Stimulated activated CD4-positive, alpha-beta T cell treated with anti-CD3 and anti-CD28 coated beads, Interleukin-15, amount 100 ng/mL, for 24 hours (primary cell): ENCODE measurements around the gene DSCAM.

Experiments used
- DNase-seq: peaks from one replicate; pipeline ENCODE4 v3.0.0-alpha.2; 2020

DSCAM gene

DNA sequence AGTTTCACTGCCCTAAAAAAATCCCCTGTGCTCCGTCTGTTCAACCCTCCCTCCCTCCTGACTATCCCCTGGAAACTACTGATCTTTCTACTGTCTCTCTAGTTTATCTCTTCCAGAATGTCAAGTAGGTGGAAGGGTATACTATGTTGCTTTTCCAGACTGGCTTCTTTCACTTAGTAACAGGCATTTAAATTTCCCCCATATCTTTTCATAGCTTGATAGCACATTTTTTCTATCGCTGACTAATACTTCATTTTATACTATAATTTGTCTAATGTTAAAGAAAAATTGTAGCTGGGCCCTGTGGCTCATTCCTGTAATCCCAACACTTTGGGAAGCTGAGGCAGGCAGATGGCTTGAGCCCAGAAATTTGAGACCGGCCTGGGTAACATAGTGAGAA is 142.8 kb downstream of the DSCAM start:
- no peak for DNase-seq

DNA sequence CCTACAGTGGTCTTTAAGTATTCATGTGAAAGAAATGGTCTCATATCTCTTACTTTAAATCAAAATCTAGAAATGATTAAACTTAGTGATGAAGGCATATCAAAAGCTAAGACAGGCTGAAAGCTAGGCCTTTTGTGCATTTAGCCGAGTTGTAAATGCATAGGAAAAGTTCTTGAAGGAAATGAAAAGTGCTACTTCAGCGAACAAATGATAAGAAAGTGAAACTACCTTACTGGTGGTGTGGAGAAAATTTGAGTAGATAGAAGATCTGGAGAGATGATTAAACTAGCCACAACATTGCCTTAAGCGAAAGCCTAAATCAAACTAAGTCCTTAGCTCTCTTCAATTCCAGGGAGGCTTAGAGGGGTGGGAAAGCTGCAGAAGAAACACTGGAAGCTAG is 147.6 kb downstream of the DSCAM start:
- no peak for DNase-seq

DNA sequence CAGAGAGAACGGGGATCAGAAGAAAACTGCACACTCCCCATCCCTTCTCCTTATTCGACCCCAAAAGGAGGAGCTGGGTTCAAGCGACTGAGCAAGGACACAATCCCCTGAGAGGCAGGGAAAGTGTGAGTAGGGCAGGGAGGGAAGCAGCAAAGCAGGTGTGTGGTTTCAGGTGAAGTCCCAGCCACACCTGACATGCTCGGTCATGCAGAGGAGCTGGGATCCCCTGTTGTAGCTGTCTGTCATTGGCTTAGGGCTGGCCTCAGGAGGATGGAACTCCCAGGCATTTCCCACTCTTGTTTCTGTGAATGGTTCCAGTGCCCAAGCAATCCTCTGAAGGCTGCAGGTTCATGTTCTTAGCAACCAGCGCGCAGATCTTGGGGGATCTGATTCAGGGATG is 150.7 kb downstream of the DSCAM start:
- no peak for DNase-seq

DNA sequence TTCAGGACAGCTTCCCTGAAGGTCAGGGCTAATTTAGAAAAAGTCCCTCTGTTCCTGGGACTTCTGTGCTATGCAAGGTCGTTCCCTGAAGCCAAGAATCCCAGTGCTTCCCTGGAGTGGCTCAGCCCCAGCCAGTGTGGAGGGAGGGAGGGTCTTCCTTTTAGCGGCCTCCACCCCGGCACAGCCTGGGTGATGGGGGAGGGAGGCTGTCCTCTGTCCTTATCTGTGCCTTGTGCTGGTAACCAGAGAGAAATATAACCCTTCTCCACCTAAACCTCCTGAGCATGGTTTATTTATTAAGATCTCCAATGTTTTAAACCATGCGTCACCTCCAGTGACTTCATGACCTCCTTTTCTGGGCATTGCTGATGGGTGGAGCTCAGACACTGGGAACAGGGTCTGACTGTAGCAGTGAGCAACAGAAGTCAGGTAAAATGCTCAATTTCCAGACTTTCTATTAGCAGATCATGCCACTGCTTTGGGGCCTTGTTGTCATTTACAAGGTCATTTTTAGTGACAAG is 157.1 kb downstream of the DSCAM start:
- no peak for DNase-seq

DNA sequence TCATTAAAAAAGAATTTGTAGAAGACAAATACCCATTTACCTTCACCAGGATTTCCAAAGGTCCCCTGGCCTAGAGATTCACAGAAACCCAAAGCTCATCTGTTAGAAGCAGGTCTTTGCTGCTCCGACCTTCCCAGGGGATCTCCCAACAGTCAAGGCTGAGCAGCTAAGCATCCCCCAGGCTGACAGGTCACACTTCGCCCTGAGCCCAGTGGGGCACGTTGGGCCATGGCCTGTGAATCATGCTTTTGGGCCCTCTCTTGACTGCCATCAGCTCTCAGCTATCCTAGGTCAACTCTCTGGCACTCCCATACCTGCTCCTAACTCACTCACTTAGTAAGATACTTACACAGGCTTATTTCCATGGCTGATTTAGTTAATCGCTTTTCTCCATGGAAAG is 157.7 kb downstream of the DSCAM start:
- DNase-seq, result no peak

DNA sequence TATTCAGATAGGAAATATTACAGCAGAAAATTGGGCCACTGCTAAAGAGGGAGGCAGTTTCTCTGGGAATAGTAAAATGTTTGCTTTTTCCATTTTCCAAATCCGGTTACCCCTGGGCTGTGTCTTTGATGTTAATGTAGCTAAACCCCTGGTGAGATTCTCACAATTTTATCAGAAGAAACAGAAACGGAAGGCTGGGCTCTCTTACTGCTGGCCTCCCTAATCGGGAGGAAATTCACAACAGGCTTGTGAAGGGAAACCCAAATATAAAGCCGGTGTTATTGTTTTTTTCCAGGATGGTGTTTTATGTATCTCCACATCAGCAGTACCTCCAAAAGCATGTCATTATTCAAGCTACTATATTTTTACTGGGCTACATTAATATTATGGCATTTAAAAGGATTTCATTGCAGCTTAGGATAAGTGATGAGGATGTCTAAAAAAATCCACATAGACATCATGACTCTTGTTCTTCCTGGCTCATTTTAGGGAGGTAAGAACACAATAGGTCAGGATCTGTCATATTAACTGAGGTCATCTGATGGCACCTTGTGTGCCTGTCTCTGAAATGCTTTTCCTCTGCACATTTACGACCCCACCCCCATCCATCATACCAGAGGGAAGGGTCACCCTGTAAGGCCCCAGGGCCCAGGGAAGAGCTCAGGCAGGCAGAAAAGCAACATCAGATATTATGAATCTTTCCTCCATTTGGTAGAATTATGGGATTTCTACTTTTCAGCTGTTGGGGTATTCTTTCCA is 158.7 kb downstream of the DSCAM start:
- no peak for DNase-seq

DNA sequence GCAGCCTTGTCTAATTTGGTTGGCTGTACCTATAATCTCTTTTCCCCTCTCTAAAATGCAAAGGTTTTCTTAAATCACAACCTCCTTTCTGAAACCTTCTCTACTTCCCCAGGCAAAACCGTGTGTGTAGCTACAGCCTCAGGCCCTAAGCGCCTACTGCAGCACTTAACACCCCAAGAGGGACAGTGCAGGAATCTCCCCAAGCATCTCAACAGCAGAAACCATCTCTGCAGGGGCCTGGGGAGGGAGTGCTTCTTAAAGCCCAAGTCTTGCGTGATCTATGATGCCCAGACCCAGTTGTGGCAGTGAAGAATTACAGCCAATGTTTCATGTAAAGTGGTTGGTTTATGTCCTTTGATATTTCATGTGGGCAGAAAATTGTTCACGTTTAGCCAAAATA is 159.3 kb downstream of the DSCAM start:
- no peak for DNase-seq

DNA sequence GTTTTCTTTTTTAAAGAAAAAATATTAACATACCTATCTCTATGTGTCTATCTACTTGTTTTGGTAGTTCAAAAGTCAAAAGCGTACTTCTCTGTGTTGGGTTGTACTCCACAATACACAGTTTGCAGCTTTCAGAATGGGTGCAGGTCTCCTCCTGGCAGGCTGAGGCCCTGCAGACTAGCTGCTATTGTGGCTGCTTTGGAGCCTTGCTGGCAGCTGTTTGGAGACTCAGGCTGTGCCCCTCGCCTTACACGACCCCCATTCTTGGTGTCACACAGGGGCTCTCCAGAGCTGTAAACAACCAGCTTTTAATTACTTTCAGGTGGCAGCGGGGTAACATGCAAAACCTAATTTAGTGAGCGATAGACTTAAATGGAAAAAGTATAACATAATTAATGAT is 160.4 kb downstream of the DSCAM start:
- no peak for DNase-seq

DNA sequence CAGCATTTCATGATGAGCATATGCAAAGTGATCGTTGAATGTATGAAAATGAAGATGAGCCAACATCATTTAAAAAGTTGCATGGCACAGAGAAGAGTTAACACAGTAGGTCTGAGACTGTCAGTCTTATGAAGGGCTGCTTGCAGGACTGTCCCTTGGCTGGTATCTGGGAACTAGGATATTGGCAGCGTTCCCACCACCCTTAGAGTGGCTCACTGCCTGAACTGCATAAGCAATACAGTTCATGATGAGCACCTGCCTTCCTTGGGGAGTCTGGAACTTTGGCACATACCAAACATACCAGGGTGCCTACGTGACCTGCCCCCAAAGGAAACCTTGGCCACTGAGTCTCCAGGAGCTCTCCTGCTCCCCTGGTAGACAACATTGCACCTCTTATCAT is 161.8 kb downstream of the DSCAM start:
- DNase-seq, result no peak

DNA sequence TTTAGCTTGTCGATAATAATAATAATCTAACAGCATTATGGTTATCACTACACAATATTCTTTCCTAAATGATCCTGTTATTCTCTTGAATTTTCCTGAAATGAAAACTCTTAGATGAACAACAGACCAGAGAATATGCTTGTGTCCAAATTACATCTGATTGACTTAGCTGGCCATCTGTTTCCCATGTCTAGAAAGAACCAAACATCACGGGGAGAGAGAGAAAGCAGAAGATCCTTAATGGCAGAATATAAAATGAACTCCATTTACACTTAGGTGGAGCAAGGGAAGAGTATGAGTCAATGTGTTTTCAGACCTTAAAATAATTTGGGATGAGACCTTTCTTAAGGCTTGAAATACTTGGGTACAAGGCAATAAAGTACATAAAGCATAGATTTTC is 162.2 kb downstream of the DSCAM start:
- no peak for DNase-seq

DNA sequence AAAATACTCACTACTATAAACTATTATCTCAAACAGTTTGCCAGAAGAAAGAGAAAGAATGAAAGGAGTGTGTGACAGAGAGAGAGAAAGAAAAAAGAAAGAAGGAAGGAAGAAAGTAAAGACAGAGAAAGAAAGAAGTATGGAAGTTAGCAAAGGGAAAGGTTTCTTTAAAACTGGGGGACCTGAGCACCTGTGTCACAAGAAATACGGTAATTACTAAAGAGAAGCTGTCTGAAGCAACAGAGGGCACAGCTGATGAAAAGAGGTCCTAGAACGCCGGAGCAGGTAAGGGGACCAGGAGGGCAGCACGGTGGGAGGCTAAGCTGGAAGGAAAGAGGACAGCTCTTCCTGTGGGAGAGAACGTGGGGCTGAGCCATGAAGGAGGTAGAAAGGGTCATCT is 163.6 kb downstream of the DSCAM start:
- no peak for DNase-seq

DNA sequence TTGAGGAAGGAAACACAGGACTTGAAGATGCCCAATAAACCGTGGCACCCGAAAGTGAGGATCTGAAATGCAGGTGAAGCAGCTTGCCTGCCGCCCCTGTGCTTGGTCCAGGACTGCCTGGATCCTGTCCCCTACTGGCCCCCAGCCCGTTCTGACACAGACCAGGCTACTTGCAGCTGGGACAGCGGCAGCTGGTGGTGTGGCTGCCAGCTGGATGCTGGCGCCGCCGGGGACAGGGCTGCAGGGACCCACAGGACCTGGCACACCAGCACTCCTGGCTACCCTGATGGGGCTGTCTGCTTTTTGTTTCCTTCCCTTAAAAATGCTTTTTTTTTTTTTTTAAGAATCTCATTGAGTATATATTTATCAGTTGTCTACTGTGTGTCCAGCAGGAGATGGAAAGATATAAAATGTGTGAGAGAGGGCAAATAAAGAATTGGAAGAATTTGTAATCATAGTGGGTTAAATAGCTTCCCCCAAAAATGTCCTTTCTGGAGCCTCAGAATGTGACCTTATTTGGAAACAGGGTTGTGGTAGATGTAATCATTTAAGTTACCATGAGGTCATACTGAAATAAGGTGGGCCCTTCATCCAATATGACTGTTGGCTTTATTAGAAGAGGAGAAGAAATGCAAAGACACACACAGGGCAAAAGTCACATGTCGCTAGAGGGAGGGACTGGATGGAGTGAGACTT is 165.6 kb downstream of the DSCAM start:
- no peak for DNase-seq

DNA sequence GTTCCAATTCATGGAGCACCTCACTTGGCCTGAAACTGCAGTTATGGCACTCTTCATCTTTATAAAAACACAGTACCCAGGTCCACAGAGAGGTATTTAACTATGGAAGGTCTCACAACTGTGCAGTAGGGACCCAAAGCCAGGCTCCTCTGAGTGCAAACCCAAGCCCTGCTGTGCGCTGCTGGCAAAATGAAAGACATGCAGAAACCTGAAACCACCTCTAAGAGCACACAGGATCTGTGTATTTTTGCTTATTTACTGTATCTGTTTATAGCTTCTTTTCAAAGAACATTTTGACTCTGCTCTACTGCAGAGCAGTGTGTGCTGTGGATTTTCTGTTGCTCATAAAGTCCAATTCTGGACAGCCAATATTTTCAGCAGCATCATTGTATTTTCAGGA is 166.6 kb downstream of the DSCAM start:
- no peak for DNase-seq

DNA sequence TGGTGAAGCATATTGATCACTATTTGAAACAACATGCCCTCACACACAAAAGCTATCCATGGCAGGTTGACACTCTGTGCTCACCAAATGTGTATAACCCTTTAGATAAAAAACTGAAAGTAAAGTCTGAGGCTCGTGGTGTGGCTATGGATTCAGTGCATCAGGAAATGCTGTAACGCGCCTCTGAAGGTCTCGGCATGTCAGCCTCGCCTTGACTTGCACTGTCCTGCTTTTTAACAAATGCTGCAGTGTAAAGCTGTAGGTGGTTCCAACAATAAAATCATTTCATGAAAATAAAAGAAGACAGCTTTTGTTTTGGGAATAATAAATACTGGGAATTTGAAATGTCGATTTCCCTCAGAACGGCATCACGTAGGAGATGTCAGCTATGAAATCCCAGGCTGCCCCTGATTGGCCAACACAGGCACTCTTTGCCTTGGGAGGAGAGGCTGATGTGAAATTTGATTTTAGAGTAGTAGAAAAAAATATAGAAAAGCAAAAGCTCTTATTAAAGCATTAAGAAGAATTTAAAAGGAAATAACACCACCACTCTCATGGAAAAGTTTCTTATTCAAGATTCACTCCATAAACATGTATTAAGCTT is 168.2 kb downstream of the DSCAM start:
- DNase-seq, result no peak

DNA sequence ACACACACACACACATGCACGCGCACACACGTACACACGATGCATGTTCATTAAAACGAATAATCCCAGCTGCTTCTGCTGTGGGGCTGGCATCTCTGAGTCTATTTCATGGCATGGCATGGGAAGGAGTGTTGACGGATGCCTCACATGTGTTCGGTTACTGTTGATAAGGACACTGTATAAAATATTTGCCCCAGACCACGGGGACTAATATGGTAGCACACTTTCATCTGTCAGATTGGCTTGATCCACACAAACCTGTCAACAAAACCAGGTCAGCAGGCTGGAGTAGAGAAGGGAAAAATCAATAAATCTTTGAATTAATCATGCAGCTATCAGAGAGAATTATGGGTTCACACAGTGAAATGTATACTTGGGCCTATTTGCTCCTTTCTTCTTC is 171.9 kb downstream of the DSCAM start:
- no peak for DNase-seq

DNA sequence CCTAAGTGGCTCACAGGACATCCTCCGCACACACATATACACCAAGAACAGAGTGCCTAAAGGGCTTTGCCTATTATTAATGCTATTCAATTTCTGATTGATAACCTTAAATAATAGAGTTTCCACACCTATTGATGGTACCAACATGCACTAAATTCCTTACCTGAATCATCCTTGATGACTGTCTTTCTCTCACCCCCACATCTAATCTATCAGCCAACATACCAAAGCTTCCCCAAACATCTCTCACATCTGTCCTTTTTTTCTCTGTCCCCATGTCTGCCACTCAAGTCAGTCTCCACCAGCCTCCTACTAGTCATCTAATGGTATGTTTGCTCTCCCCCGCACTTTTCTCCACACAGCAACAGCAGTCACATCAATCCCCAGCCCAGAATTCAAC is 174.4 kb downstream of the DSCAM start:
- no peak for DNase-seq

DNA sequence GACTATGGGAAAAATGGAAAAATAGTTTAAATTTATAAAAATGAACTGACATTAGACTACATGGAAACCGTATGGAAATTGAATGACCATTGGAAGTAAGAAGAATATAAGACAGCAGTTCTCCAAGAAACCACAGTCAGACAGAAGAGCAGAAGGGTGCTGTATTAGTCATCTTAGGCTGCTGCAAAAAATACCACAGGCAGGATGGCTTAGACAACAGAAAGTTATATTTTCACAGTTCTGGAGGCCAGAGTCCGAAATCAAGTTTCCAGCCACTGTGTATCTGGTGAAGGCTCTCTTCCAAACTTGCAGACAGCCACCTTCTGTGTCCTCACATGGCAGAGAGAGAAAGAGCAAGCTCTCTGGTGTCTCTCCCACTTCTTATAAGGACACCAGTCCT is 175.2 kb downstream of the DSCAM start:
- DNase-seq, result no peak

DNA sequence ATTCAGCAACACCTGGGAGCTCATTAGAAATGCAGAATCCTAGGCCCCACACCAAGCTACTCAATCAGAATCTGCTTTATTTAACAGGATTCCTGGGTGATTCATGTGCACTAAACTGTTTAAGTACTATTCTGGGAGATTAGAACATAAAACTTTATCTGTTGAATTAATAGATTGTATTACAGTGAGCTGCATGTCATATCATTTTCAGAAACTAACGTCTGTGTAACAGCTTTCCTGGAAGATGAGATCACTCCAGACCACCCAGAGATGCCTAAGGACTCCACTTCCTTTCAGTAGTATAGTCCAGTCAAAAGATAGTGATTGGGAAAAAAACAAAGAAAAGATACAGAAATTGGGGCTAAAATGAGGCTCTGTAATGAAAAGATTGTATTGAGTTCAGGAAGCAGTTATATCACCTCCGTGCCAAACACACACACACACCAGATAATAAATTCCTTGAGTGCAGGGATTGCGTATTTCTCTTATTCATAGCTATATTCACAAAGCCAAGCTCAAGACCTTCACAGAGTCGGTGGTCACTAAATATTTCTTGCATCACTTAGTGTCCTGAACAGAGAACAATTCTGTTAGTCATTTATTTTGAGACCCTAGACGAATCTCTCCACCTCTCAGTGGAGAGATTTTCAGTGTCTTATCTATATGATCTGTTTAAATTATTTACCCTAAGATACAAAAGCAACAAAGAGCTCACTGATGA is 178.2 kb downstream of the DSCAM start:
- DNase-seq, result no peak

DNA sequence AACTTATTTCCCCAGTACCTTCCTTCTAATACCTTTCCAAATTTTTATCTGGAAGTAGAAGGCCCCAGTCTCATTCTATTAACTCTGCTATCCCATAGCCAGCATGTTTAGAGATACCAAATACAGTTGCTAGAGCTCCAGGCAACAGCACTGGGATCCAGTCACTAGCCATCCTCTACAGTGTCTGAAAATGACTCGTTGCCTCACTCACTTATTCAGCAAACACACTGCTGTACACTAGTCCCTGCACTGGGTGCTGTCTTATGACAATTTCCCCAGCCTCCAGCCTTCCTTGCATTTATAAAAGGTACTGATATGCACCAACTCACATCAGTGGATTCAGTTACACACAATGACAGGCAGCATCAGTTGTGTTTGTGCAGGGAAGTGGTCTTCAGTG is 179.0 kb downstream of the DSCAM start:
- DNase-seq, result no peak

DNA sequence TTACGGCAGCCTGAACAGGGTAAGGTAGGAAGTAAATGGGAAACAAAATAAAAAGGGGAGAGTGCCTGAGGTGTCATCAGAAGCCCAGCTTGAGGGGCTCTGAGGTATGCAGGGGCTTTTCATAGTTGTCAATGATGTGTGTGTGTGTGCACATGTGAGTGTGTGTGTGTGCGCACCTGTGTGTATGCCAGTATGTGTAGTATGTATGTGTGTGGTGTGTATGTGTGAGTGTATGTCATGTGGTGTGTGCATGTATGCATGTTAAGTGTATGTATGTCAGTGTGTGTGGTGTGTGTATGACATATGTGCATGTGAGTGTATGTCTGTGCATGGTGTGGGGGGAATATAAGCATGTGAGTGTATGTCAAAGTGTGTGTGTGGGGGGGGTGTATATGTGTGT is 184.1 kb downstream of the DSCAM start:
- DNase-seq, result no peak

DNA sequence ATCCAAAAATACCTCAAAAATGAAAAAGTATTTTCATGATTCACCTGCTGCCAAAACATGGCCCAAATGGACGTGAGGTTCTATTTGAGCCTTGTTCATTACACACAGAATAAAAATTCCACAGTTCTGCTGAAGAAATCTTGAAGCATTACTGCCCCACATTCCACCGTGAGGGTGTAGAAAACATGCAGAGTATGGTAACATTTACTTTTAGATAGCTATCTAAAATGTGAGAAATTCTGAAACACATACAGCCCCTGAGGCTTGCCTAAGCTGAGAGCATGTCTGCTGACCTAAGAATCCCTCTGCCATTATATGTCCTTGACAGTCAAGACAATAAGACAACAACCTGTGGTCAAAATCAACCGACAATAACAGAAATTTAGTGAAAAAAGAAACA is 186.5 kb downstream of the DSCAM start:
- no peak for DNase-seq

DNA sequence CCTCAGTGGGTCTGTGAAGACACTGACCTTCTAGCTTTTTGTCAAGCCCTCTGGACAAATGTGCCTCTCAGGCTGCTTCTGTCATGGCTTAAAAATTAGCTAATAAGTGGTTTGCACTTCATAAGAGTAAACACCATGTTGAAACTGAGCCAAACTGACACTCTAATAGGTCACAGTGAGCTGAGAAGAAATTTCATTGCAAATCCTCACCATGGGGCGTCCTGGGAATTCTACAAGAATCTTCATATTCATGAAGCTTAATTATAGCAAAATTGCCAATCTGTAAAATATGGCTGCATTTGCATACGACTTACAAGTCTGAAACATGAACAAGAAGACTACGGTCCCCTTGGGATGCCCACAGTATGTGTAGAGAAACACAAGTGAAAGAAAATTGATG is 188.6 kb downstream of the DSCAM start:
- DNase-seq, result no peak

DNA sequence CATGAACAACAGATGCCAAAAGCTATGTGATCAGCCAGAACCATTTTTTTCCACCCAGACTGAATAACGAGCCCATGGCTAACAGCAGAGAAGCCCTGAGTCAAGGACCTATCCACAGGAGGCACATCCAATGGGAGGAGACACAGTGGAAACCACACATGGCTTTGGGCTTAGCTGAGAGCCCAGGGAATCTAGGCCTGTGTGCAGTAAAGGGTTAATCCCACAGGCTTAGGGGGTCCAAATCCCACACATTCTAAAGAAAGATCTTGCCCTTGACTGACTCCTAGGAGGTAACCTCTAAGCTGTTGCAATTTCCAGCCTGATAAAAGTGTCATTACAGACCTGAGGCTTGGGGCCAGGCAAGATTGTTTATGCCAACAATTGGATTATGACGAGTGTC is 194.5 kb downstream of the DSCAM start:
- no peak for DNase-seq

DNA sequence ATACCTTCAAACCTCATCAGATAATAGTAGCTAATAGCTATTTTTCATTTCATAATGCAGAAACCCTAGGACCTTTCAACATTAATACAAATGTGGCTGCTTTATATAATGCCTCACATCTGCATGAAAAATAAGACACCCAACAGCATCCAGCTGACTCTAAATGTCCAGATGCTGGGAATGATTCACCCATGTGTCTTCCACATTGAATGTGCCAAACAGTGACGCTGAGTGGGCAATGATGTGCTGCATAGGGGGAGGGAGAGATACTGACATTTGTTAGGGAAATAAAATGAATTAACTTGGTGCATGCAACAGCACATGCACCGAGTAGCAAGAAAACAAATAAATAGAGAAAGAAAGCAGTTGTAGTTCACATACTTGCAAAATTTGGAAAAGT is 199.3 kb downstream of the DSCAM start:
- DNase-seq, result no peak
